HG03025 (cell line): ENCODE measurements around the gene CHSY3.

Experiments
- ATAC-seq: cut with Tn5 transposase; IDR thresholded peaks from one replicate; pipeline ENCODE4 v1.9.1; 2021; ENCODE audit warnings: mild to moderate bottlenecking, moderate library complexity; ENCODE audit not compliant: unreplicated experiment, low FRiP score

The CHSY3 gene

GRCh38 chr5:130021000-130021399 lies 116.7 kb downstream of the CHSY3 start:
- no peak for ATAC-seq

GRCh38 chr5:130021876-130022275 lies 117.6 kb downstream of the CHSY3 start:
- ATAC-seq = no peak

- ATAC-seq = no peak
Measured at GRCh38 chr5:130023604-130024003, 119.3 kb downstream of the CHSY3 start.

GRCh38 chr5:130024006-130024405 lies 119.7 kb downstream of the CHSY3 start:
- no peak for ATAC-seq

DNA sequence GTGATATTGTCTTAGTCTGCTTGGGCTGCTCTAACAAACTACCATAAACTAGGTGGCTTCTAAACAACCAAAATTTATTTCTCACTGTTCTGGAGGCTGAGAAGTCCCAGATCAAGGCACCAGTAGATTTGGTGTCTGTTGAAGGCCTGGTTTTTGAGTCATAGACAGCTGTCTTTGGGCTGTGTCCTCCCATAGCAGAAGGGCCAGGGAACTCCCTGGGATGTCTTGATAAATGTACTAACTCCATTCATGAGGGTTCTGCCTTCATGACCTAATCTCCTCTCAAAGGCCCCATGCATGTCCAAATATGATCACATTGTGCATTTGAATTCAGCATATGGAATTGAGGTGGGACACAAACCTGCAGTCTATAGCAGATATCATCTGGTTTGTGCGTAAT lies 121.2 kb downstream of the CHSY3 start:
- ATAC-seq = no peak

DNA sequence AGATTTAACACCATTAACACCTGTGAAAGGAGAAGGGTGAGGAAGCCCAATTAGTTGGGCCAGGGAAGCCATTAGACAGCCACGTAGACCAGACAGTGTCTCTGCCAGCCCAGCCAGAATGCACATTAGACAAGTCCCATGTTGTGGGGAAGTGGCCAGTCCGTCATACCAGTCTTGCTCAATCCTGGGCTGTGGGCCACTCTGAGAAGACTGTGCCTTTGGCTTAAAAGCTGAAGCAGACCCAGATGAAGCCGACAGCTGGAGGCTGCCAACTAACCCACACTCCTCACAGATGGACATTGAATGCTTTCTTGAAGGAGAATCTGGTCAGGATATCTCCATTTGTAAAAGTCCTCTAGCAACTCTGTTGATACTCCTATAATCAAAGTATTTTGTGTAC lies 128.5 kb downstream of the CHSY3 start:
- no peak for ATAC-seq

- no peak for ATAC-seq
Measured at GRCh38 chr5:130034566-130035210, 130.4 kb downstream of the CHSY3 start.

GRCh38 chr5:130035388-130035787 lies 131.1 kb downstream of the CHSY3 start:
- ATAC-seq = no peak

DNA sequence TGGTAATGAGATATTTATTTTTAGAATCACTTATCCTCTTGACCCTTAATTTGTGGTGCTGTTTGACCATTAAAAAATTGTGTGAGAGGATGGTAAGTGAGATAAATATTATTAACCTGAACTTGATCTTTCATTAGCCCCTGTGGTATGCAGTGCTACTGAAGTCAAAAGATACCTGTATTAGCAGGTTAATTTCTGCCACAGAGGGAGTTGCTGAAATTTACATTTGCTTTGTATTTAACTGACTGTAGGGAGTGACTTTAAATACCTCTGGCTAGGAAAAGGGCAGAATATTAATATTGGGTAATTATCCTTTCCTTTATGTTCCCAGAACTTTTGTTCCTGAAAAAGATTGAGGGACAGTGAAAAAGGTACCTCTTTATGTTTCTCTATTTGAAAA lies 133.6 kb downstream of the CHSY3 start:
- no peak for ATAC-seq

GRCh38 chr5:130043834-130044233 lies 139.6 kb downstream of the CHSY3 start:
- no peak for ATAC-seq

DNA sequence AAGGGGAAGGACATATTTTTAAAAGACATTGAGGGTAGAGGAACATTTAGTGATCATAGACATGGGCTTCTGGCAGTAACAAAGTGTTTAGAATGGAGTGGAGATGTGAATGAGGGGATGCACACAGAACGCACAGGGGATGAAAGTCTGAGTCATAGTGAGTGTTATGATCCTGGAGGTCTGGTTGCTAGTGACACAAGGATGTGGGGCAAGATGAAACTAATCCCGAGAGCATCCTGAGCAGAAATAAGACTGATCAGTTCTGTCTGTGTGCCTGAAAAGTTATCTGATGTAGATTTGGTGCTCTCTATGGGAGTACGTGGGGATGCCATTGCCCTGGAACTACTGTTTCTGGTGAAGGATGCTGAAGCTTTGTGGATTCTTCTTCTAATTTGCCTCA lies 141.1 kb downstream of the CHSY3 start:
- no peak for ATAC-seq

DNA sequence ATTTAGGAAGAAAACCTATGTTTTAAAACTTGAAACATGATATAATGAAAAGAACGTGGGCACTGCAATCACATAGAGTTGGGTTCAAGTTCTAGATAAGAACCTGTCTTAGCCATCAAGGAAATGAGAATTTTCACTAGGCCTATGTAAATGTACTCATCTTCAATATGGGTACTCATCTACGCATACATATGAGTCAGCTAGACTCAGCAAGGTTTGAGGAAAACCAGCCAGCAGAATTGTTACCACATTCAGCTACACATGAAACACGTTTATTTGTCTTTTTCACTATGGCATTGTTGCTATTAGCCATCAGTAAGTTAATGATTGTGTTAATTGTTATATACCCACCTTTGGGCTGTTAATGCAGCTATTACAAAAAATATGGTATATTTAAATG lies 146.3 kb downstream of the CHSY3 start:
- ATAC-seq = no peak

GRCh38 chr5:130052752-130053151 lies 148.5 kb downstream of the CHSY3 start:
- no peak for ATAC-seq

DNA sequence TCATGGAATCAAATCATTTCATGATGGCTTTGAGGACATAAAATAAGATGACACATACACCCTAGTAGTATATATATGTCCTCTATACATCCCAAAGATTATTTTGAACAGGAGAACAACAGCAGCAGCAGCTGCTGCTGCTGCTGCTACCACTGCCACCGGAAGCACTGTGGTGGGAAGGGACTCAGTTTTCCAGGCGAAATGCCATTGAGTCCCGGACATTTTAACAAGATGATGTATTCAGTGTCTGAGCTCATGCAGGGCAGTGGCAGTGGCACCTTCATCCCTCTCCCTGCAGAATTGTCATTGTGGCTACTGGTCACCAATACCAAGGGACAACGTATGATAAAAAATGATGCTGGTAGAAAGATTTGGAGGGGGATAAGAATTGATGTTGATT lies 151.3 kb downstream of the CHSY3 start:
- no peak for ATAC-seq

DNA sequence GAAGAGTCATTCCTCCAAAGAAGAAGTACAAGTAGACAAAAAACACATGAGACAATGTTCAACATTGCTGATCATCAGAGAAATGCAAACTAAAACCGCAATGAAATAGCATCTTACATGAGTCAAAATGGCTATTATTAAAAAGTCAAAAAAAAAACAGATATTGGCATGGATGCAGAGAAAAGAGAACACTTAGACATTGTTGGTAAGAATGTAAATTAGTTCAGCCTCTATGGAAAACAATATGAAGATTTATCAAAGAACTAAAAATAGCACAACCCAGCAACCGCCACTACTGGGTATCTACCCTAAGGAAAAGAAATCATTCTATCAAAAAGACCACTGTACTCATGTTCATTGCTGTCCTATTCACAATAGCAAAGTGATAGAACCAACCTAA lies 157.5 kb downstream of the CHSY3 start:
- ATAC-seq = no peak

DNA sequence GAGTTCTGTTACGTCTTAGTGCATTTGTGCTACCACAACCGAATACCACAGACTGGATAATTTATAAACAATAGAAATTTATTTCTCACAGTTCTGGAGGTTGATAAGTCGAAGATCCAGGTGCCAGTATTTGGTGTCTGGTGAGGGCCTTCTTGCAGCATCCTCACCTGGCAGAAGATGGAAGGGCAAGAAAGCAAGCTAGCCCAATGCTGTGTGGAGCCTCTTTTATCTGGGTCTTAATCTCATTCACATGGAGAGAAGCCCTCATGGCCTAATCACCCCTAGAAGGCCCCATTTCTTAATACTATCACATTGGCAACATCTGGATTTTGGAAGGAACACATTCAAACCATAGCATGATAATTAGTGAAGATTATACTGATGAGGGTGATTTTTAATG lies 159.3 kb downstream of the CHSY3 start:
- ATAC-seq = no peak

DNA sequence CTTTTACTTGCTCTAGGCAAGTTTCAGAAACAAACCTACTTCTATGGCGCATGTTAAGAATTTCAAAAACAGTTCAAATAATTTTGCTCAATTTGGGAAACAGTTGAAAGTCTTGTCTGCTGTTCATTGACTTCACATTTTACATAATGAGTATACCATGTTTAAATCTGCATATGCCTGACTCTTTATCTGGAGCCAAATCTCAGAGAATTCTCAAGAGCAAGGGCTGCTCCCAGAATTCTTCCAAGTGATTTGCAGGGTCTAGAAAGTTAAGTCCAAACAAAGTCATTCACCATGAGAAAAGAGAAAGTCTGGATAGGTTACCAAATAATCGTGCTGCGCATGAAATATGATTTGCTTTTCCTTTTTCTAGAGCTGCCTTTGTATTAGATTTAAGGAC lies 160.2 kb downstream of the CHSY3 start:
- no peak for ATAC-seq

DNA sequence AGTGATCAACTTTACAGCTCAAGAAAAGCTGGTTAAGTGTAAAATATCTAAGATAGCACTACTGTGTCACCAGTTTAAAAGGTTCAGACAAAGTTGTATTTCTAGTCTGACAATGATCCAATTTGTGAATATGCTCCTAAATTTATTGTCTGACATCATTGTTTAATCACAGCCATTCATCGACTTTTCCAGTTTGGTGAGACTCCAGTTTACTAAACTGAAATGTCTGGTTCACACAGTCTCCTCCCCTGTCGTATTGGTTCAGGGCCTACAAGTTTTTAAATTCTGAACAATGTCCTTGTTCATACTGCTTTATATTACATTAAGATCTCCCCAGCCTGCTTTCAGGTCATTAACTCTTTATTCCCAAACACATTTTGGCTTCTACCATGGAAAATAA lies 161.4 kb downstream of the CHSY3 start:
- no peak for ATAC-seq

DNA sequence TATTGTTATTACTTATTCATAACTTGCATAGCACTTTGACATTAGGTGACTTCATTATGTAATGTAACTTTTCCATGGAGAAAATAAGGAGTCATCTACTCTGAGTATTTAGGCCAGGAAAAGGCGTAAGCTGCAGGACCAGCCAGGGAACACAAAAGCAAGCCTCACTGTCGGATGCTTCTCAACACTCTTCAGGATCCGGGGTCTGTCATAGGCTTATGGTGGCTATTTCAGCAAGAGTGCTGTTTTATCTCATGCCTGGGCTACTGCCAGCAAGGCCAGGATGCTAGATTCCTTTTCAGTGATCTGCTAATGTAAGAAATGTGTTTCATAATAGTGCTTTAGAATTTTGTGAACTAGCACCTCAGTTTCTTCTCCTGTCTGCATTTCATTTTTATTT lies 162.4 kb downstream of the CHSY3 start:
- no peak for ATAC-seq

DNA sequence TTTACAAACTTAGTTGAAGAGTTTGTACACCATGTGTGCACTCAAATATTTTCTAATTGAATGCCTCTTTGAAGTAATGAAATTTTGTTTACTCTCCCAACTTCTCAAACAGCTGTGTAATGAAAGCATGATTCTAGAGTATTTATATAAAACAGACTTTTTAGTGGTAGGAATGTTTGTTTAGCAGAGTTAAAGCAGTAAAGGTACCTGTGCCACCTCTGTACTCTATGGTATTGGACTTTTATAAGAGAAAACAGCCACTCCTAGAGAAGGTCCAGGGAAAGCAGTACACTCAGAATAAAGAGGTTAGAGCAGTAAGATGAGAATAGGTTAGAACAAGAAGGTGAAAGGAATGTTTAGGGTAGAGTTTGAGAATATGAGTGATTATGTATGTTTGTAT lies 163.1 kb downstream of the CHSY3 start:
- ATAC-seq = no peak

DNA sequence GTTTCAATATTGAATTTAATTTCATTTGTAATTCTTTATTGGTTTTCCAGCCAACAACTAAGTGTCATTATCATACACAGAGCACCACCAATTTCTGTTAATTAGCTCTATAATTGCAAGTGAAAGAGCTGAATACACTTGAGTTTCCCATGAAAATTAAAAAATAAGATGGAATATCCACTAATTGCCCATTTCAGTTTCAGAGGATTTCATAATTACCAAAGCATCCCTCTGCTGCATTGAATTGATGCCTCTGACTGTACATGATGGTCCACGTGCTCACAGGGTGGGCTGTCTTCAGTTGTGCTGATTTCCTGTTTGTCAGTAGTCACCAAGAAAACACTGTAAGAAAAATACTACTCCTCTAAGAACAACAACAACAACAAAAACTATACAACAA lies 163.8 kb downstream of the CHSY3 start:
- no peak for ATAC-seq

- no peak for ATAC-seq
Measured at GRCh38 chr5:130068988-130069387, 164.7 kb downstream of the CHSY3 start.

DNA sequence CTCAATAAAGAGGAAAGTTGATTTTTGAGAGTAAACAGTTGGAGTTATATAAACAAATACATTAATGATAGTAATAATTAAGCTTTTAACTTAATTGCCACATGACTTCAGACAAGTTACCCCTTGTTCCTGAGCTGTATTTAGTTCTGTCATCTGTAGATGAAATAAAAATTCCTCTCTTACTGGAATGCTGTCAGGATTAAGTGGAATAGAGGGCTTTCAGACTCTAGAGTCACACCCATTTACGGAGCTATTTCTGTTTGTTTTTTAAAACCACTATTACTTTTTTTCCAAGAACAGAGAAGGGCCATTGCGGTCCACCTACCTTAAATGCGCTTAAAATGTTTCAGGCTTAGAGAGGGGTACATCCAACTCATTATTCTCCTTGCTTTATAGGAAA lies 170.6 kb downstream of the CHSY3 start:
- no peak for ATAC-seq
